Fibroblast of peridontal ligament (primary cell): ENCODE measurements around the gene ANAPC2.
"Not testable (repeated sequence)": the region's sequence is repeated elsewhere in the genome, so short reads cannot be mapped to it uniquely, and the experiment has no call there.

Source experiments
- DNase-seq: peaks from one replicate; pipeline ENCODE4 v3.0.0-alpha.2; 2010; ENCODE audit errors: extremely low read depth

ANAPC2 gene

GRCh38 chr9:137145731-137146526 is 42.4 kb downstream of the ANAPC2 start:
- DNase-seq, result no peak

GRCh38 chr9:137143459-137143858 is 44.9 kb downstream of the ANAPC2 start:
- DNase-seq, result no peak

GRCh38 chr9:137141976-137142936 is 46.1 kb downstream of the ANAPC2 start:
- DNase-seq, result no peak

- DNase-seq, result no peak
These were observed 47.1 kb downstream of the ANAPC2 start for GRCh38 chr9:137141050-137141810.

GRCh38 chr9:137140151-137141012 is 48.0 kb downstream of the ANAPC2 start:
- no peak for DNase-seq

- no peak for DNase-seq
These were observed 48.8 kb downstream of the ANAPC2 start for GRCh38 chr9:137139468-137140150.

GRCh38 chr9:137138722-137139467 is 49.5 kb downstream of the ANAPC2 start, which contains the start of gene GRIN1:
Gene GRIN1, plus strand, starts transcription at chr9:137139154. Its CDS starts 333 bp downstream, at chr9:137139487.
- no peak for DNase-seq

- no peak for DNase-seq
These were observed 50.2 kb downstream of the ANAPC2 start for GRCh38 chr9:137138058-137138721.

GRCh38 chr9:137136881-137137607 is 51.3 kb downstream of the ANAPC2 start:
- no peak for DNase-seq

- no peak for DNase-seq
These were observed 52.0 kb downstream of the ANAPC2 start for GRCh38 chr9:137136261-137136880.

- not testable (repeated sequence) for DNase-seq
These were observed 53.2 kb downstream of the ANAPC2 start for GRCh38 chr9:137135154-137135553.

GRCh38 chr9:137134191-137134590 is 54.2 kb downstream of the ANAPC2 start:
- DNase-seq, result no peak

GRCh38 chr9:137130176-137130755 is 58.1 kb downstream of the ANAPC2 start:
- no peak for DNase-seq

- DNase-seq, result peak; percentile 89
These were observed 58.7 kb downstream of the ANAPC2 start for GRCh38 chr9:137129456-137130175.

GRCh38 chr9:137128862-137129455 is 59.4 kb downstream of the ANAPC2 start:
- peak; percentile 28 for DNase-seq

GRCh38 chr9:137128158-137128861 is 60.0 kb downstream of the ANAPC2 start:
- DNase-seq, result no peak
